OCI-LY3 (cell line): Measurements from ENCODE around the gene NEK8.

ENCODE experiments used
- CTCF ChIP-seq: fragments of 200-600, 300-600 bp; sonication (generic); IDR thresholded peaks from 2 replicates; pipeline ENCODE4 v1.5.1; 2014; ENCODE audit warnings: antibody characterized with exemption, low read length, low read depth
- EZH2phosphoT487 ChIP-seq: fragments of 200-600 bp; shearing (Covaris generic); IDR thresholded peaks from 2 replicates; pipeline ENCODE4 v1.6.1; 2018; ENCODE audit warnings: antibody characterized with exemption, mixed run types, low read depth

- TF ChIP-seq CTCF (no peak), EZH2phosphoT487 (no peak)
These were observed 21.9 kb upstream of the NEK8 start for GRCh38 chr17:28706471-28707338.
